T-helper 22 cell (primary cell): ENCODE measurements around the gene SRSF6.
"Not testable (repeated sequence)": the region's sequence is repeated elsewhere in the genome, so short reads cannot be mapped to it uniquely, and the experiment has no call there.

Experiments used
- DNase-seq: peaks from one replicate; pipeline ENCODE4 v3.0.0-alpha.2; 2020; ENCODE audit warnings: low read depth

The SRSF6 gene

GRCh38 chr20:43448748-43449535 lies 8.8 kb upstream of the SRSF6 start:
- DNase-seq = no peak

GRCh38 chr20:43450841-43451799 lies 6.6 kb upstream of the SRSF6 start:
- DNase-seq = no peak

GRCh38 chr20:43452404-43453126 lies 5.1 kb upstream of the SRSF6 start:
- no peak for DNase-seq

GRCh38 chr20:43456252-43456651 lies 1.4 kb upstream of the SRSF6 start:
- DNase-seq = not testable (repeated sequence)

- DNase-seq = peak; percentile 78
These were observed 672 bp upstream of the SRSF6 start for GRCh38 chr20:43456809-43457639.

GRCh38 chr20:43458422-43458924 lies 777 bp downstream of the SRSF6 start:
- DNase-seq = peak; percentile 19

GRCh38 chr20:43459022-43459942 lies 1.6 kb downstream of the SRSF6 start:
- no peak for DNase-seq

GRCh38 chr20:43460172-43460829 lies 2.6 kb downstream of the SRSF6 start:
- no peak for DNase-seq

GRCh38 chr20:43460830-43461200 lies 3.1 kb downstream of the SRSF6 start:
- DNase-seq = no peak

- DNase-seq = no peak
These were observed 4.4 kb downstream of the SRSF6 start for GRCh38 chr20:43461894-43462659.

- DNase-seq = no peak
These were observed 5.2 kb downstream of the SRSF6 start for GRCh38 chr20:43462660-43463526.

GRCh38 chr20:43463527-43464218 lies 6.0 kb downstream of the SRSF6 start:
- DNase-seq = no peak

GRCh38 chr20:43464219-43464790 lies 6.6 kb downstream of the SRSF6 start:
- DNase-seq = no peak

GRCh38 chr20:43465625-43465943 lies 7.9 kb downstream of the SRSF6 start:
- no peak for DNase-seq

- DNase-seq = no peak
These were observed 9.9 kb downstream of the SRSF6 start for GRCh38 chr20:43467589-43467988.

GRCh38 chr20:43472671-43473380 lies 15.1 kb downstream of the SRSF6 start:
- DNase-seq = no peak

- no peak for DNase-seq
These were observed 15.6 kb downstream of the SRSF6 start for GRCh38 chr20:43473381-43473704.
